Adrenal gland (tissue), 5 donors: ENCODE data around the gene FAM107A.

Source experiments
- POLR2A ChIP-seq, 2 donors: fragments of 450-650 bp; IDR thresholded peaks; one replicate each; pipeline ENCODE4 v1.6.1; 2017; ENCODE audit warnings: antibody characterized with exemption in 2 of 2, mild to moderate bottlenecking in 2 of 2, moderate library complexity in 1 of 2
- TF ChIP-seq, protein P1 (sequence below), 6 experiments: fragments of 450-650 bp in 4 of 6; fragments of 200-600 bp in 2 of 6; sonication (generic) in 1 of 6; IDR thresholded peaks; 1 replicate in 5 of 6; 2 replicates in 1 of 6; pipeline versions ENCODE4 v1.5.1 to v1.8.0; 2016 to 2021; ENCODE audit warnings: antibody characterized with exemption in 6 of 6, mild to moderate bottlenecking in 2 of 6, moderate library complexity in 1 of 6
- donor health status: DM: no; HTN: no; CAD: no.

DNA sequence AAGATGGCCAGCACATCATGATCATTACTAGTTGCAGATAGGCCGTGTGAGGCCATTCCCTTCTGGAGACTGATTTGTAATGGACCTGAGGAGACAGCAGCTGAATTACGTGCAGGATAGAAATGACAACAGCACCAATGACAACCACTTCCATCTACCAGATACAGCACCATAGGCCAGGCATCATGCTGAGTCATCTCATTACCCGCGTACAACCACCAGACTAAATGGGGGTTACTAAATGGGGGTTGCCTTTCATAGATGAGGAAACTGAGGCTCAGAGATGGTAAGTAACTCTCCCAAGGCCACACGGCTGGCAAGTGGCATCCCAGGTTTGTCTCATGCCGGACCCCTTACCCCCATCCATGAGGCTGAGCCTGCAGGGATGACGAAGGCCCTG lies 32.8 kb upstream of the FAM107A start:
- TF ChIP-seq, protein P1, sequence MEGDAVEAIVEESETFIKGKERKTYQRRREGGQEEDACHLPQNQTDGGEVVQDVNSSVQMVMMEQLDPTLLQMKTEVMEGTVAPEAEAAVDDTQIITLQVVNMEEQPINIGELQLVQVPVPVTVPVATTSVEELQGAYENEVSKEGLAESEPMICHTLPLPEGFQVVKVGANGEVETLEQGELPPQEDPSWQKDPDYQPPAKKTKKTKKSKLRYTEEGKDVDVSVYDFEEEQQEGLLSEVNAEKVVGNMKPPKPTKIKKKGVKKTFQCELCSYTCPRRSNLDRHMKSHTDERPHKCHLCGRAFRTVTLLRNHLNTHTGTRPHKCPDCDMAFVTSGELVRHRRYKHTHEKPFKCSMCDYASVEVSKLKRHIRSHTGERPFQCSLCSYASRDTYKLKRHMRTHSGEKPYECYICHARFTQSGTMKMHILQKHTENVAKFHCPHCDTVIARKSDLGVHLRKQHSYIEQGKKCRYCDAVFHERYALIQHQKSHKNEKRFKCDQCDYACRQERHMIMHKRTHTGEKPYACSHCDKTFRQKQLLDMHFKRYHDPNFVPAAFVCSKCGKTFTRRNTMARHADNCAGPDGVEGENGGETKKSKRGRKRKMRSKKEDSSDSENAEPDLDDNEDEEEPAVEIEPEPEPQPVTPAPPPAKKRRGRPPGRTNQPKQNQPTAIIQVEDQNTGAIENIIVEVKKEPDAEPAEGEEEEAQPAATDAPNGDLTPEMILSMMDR (IDR thresholded peaks at IDR 0.05): no peak
- no peak for TF ChIP-seq POLR2A (IDR thresholded peaks at IDR 0.05)
